Thymus (tissue), 11 donors: Measurements from ENCODE around the gene ARHGEF17. TPM values are rescaled to one million over a fixed set of nuclear protein-coding genes. Genes with fewer than 3 reads are reported as not detected.
A peak's percentile ranks its signal among the peaks of the same experiment; 100 is the strongest.

ENCODE experiments used
- DNase-seq, 9 donors: peaks; one replicate each; pipeline ENCODE4 v3.0.0-alpha.2; 2013; ENCODE audit warnings: low spot score in 9 of 9, low read depth in 6 of 9, missing footprints in 1 of 9
- H3K27ac ChIP-seq, 2 donors: one replicate each; pipeline ENCODE4 v1.5.1; 2013; ENCODE audit warnings: control low read depth in 1 of 2, low read depth in 1 of 2, low read length in 1 of 2, mild to moderate bottlenecking in 1 of 2, moderate library complexity in 1 of 2
- H3K27me3 ChIP-seq, 2 donors: one replicate each; pipeline ENCODE4 v1.5.1; 2013; ENCODE audit warnings: low read length in 1 of 2; ENCODE audit not compliant: control insufficient read depth in 2 of 2, insufficient read depth in 1 of 2
- H3K36me3 ChIP-seq, 2 donors: one replicate each; pipeline ENCODE4 v1.5.1; 2013; ENCODE audit warnings: low read length in 1 of 2, mild to moderate bottlenecking in 1 of 2, moderate library complexity in 1 of 2; ENCODE audit not compliant: control insufficient read depth in 2 of 2, insufficient read depth in 2 of 2
- H3K4me1 ChIP-seq, 2 donors: one replicate each; pipeline ENCODE4 v1.5.1; 2013; ENCODE audit warnings: low read length in 2 of 2; ENCODE audit not compliant: control insufficient read depth in 2 of 2, insufficient read depth in 2 of 2
- H3K4me3 ChIP-seq, 2 donors: one replicate each; pipeline ENCODE4 v1.5.1; 2013; ENCODE audit warnings: low read length in 2 of 2, control low read depth in 1 of 2, mild to moderate bottlenecking in 1 of 2
- H3K9me3 ChIP-seq, 2 donors: one replicate each; pipeline ENCODE4 v1.5.1; 2013; ENCODE audit warnings: low read length in 1 of 2, mild to moderate bottlenecking in 1 of 2; ENCODE audit not compliant: control insufficient read depth in 2 of 2, insufficient read depth in 1 of 2
- WGBS: extraction: QIAGEN DNeasy Blood & Tissue Kit; methylation state at CpG from one replicate; pipeline ENCODE4 v1.1.7; 2013; 5-methylcytosine and 5-hydroxymethylcytosine counted together
- polyA plus RNA-seq: library from polyadenylated mRNA; stranded (reverse); fragments of 200-250 nt; gene quantifications from one replicate; pipeline ENCODE4 v1.2.3, GENCODE V29; 2013
- total RNA-seq: library from RNA; stranded (reverse); fragments of 120-200 nt; gene quantifications from one replicate; pipeline ENCODE4 v1.2.4, GENCODE V29; 2013
- donor health status: healthy.

Gene ARHGEF17
- total and polyA plus RNA-seq, 2 donors = 2.5 to 8.9 TPM

DNA sequence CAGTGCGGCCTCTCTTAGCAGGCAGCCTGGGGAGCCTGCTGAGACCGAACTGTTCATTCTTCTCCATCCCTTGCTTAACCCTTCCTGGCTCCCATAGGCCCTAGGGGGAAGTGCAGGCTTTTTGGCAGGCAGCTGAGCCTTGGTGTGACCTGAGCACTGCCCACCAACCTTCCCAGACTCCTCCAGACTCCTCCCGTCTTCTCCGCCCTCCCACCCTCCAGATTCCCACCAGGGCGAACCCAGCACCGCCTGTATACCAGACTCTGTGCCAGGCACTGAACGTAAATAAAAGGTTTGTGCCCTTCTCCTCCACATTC, 76.0 kb downstream of the ARHGEF17 start:
- Histone ChIP-seq H3K27me3 (no peaks in the 10 kb centered on the region), H3K36me3 (peaks cover 0 to 4% of the 10 kb centered on the region in 2 donors), H3K9me3 (peaks cover 0 to 9% of the 10 kb centered on the region in 2 donors), H3K4me3 (no peak overlapping the region), H3K4me1 (peaks cover 44 to 96% of the 10 kb centered on the region in 2 donors), H3K27ac (peak overlapping the region in 1 of 2 donors; percentile 91)
- WGBS = 96% methylated on average over 7 of the region's 7 CpGs
- no peak for DNase-seq

DNA sequence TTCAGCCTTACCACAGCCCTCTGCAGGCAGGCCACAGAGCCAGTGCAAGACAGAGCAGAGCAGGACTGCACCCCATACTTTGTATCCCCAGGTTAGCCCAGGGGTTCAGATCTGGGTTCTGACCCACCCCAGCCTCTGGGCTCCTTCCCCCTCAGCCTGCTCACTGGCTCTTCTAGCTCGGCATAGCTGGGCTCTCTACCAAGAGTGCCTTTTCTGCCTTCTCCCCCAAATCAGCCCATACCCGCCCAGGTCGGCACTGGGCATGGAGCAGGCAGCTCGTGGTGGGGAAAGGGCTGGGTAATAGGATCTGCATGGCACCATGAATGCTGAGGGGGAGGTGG, 76.4 kb downstream of the ARHGEF17 start:
- Histone ChIP-seq H3K36me3 (peaks cover 0 to 4% of the 10 kb centered on the region in 2 donors), H3K4me3 (no peak overlapping the region), H3K27me3 (no peaks in the 10 kb centered on the region), H3K4me1 (peaks cover 44 to 93% of the 10 kb centered on the region in 2 donors), H3K9me3 (peaks cover 0 to 9% of the 10 kb centered on the region in 2 donors), H3K27ac (peak overlapping the region; percentile 77 to 91)
- no peak for DNase-seq
- WGBS = 36% methylated on average over 4 of the region's 4 CpGs

DNA sequence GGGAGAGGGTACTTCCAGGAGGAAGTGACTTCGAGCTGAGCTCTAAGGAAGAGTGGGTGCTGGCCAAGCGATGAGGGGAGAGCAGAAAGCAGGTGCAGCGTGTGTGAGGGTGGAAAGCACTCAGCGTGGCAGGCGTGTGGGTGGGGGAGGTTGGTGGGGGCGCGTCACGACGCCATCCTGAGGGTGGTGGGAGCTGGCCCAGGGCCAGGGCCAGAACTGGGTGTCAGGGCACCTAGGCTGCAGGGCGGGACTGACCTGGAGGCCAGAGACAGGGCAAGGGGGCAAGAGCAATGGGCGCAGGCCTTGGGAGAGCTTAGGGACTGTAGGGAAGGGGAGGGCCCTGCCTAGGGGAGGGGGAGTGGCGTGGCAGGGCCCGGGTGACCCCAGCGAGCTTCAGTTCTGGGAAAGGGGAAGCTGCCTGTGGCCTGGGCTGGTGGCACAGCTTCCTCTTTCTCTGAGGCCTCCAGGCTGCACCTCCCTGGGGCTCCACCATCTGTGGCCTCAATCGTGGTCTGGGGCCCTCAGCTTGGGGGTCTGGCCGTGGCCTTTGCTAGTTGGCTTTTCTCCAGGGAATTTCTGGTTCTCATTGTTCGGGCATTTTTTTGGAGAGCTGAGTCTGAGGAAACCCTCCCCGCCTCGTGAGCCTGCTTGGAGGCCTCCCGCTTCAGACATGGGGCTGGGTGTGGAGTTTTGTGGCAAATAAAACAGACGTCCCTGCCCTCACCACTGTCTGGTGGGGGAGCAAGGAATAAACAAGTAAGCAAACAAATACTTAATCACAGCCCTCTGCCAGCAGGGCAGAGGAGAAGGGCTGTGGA, 77.0 kb downstream of the ARHGEF17 start:
- Histone ChIP-seq H3K36me3 (peaks cover 0 to 4% of the 10 kb centered on the region in 2 donors), H3K27ac (peak overlapping the region; percentile 77 to 91), H3K4me3 (no peak overlapping the region), H3K9me3 (peaks cover 0 to 9% of the 10 kb centered on the region in 2 donors), H3K4me1 (peaks cover 44 to 88% of the 10 kb centered on the region in 2 donors), H3K27me3 (no peaks in the 10 kb centered on the region)
- WGBS = 19% methylated on average over 21 of the region's 21 CpGs
- DNase-seq = peak in 4 of 9 donors; percentile 31 to 69 (median 48)

DNA sequence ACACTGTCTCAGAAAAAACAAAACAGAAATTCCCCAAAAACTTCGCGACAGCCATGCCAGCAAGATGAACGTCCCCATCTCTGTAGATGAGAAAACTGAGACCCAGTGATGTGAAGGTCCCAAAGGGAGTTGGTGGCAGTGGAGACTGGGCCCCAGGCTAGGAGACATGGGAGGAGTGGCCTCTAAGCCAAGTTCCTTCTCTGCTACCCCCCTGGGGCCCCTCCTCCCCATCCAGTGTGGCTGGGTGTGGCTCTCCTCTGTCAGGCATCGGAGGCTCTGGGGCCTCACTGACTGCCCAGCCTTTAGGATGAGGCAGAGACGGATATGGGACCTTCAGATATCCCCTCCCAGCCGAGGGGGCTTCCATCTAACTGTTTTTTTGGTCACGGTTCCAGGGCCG, 77.9 kb downstream of the ARHGEF17 start:
- 85% methylated on average over 8 of the region's 8 CpGs for WGBS
- H3K36me3 ChIP-seq = peaks cover 2 to 4% of the 10 kb centered on the region in 2 donors
- peak in 1 of 9 donors; percentile 55 for DNase-seq
- peaks cover 0 to 9% of the 10 kb centered on the region in 2 donors for H3K9me3 ChIP-seq
- peaks cover 44 to 79% of the 10 kb centered on the region in 2 donors for H3K4me1 ChIP-seq
- H3K4me3 ChIP-seq = no peak overlapping the region
- H3K27ac ChIP-seq = peak overlapping the region; percentile 77 to 91
- H3K27me3 ChIP-seq = no peaks in the 10 kb centered on the region

DNA sequence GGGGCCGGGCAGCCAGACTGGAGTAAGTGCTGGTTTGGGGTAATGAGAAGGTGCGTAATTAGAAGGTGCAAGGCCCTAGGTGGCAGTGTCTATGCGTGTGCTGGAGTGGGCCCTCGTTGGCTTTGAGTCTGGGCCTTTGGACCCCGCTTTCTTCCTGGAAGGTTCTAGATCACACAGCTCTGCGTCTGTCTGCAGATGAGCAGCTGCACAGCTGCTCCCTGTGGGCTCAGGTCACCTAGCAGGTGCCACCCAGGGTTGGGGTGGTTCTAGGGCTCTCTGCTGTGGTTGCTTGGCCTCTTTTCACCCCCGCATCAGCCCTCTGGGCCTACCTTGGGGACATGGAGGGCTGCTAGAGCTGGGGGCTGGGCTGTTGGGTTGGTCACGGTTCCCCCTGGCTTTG, 78.5 kb downstream of the ARHGEF17 start:
- Histone ChIP-seq H3K9me3 (peaks cover 0 to 9% of the 10 kb centered on the region in 2 donors), H3K36me3 (peaks cover 4 to 7% of the 10 kb centered on the region in 2 donors), H3K27ac (peak overlapping the region; percentile 77 to 91), H3K27me3 (no peaks in the 10 kb centered on the region), H3K4me3 (no peak overlapping the region), H3K4me1 (peaks cover 44 to 74% of the 10 kb centered on the region in 2 donors)
- DNase-seq = peak in 6 of 9 donors; percentile 47 to 81 (median 60)
- 61% methylated on average over 8 of the region's 8 CpGs for WGBS

DNA sequence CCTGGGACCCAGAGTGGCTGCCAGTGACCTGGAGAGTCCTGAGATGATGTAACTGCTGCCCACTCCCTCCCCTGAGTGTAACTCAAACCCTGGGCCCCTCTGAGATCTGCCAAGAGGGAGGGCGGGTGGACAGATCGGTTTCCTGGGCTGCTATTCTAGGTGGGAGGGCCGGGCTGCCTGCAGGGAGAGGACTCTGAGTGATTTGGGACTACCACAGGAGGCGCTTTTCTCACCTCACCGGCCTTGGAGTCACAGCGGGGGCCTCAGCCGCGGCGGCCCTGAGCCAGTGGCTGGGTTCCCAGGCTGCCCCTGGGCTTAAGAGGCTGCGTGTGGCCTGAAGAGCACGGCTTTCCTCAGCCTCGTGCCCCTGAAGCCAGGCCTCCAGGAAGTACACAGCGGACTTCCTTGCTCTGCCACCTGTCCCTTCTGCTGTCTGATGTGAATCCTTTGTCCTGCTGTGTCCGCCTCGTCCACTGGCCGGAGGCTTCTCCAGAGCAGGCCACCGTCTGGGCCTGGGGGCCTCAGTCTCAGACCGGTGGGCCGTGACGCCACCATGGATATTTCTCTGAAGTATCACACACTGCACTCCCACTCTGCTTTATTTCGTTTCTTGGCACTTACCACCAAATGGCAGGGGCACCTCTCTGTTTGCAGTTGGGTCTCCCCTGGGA, 79.7 kb downstream of the ARHGEF17 start:
- no peaks in the 10 kb centered on the region for H3K27me3 ChIP-seq
- H3K36me3 ChIP-seq = peaks cover 5 to 14% of the 10 kb centered on the region in 2 donors
- H3K27ac ChIP-seq = peak overlapping the region; percentile 34 to 91
- no peak for DNase-seq
- peaks cover 0 to 9% of the 10 kb centered on the region in 2 donors for H3K9me3 ChIP-seq
- 91% methylated on average over 21 of the region's 21 CpGs for WGBS
- peaks cover 40 to 63% of the 10 kb centered on the region in 2 donors for H3K4me1 ChIP-seq
- H3K4me3 ChIP-seq = no peak overlapping the region

DNA sequence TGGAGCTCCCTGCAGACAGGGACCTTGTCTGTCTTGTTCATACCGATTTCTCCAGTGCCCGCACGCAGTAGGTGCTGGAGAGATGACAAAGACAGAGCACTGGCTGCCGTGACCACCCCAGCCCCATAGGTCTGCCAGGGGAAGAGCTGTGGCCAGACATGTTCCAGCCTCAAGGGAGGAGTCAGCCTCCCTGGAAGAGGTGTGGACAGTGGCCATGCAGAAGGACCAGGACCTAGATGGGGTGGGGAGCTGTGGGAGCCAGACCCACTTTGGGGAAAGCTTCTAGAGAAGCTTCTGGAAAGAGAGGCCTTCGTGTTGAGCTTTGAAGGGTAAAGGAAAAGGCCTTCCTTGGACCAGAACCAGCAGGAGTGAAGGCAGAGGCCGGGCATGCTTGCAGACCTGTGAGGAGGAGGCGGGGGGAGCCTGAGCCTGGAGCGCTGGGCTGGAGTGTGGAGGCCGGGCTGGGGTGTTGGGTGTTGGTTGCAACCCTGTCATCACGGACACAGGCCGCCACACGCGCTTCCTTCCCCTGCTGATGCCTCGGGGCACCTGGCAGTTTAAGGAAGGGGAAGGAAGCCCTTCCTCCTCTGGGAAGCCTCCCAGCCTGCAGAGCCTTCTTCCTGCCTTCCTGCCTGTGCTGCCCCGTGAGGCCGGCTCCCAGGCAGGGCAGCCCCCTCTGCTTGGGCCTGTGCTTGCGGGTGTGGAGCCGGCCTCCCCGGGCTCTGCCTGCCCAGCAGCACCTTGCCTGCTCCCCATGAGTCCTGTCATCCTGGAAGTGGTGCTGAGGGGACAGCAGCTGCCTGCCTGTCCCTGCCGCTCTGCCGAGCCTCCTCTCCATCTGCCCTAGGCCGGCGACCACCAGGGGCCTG, 80.4 kb downstream of the ARHGEF17 start:
- Histone ChIP-seq H3K27ac (peak overlapping the region in 1 of 2 donors; percentile 10), H3K9me3 (peaks cover 0 to 9% of the 10 kb centered on the region in 2 donors), H3K4me3 (no peak overlapping the region), H3K4me1 (peaks cover 36 to 55% of the 10 kb centered on the region in 2 donors), H3K27me3 (no peaks in the 10 kb centered on the region), H3K36me3 (peaks cover 8 to 14% of the 10 kb centered on the region in 2 donors)
- no peak for DNase-seq
- 77% methylated on average over 23 of the region's 23 CpGs for WGBS

DNA sequence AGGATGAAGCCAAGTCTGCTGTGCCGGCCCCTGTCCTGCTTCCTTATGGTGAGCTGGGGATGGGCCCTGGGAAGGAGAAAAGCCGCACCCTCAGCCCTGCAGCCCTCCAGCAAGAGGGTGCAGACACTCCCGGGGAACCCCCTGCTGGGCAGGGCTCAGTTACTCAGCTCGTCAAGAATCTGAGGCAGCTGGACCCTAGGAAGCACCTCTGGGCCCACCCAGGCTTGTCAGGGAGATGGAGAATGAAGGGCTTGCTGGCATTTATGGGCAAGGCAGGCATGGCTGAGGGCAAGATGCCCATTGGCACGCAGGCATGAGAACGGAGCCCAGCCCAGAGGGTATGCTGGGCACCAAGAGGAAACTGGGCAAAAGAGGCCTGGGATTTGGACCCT, 81.1 kb downstream of the ARHGEF17 start:
- no peak for DNase-seq
- Histone ChIP-seq H3K27me3 (no peaks in the 10 kb centered on the region), H3K27ac (no peak overlapping the region), H3K9me3 (peaks cover 0 to 9% of the 10 kb centered on the region in 2 donors), H3K36me3 (peaks cover 9 to 14% of the 10 kb centered on the region in 2 donors), H3K4me1 (peaks cover 34 to 49% of the 10 kb centered on the region in 2 donors), H3K4me3 (no peak overlapping the region)
- 97% methylated on average over 6 of the region's 6 CpGs for WGBS
